AG10803 (cell line): ENCODE measurements around the gene SYNDIG1.
A peak's percentile ranks its signal among the peaks of the same experiment; 100 is the strongest.

Experiments
- DNase-seq: peaks from one replicate; pipeline ENCODE4 v3.0.0; 2010; ENCODE audit warnings: low read depth
- H3K4me3 ChIP-seq: 2 replicates; pipeline ENCODE4 v1.5.1; 2011; ENCODE audit warnings: mild to moderate bottlenecking, low read length, control low read depth
- TF ChIP-seq, protein P1 (sequence below): conservative IDR thresholded peaks from 2 replicates; pipeline ENCODE4 v1.5.1; 2011; ENCODE audit warnings: mild to moderate bottlenecking, low read length, control low read depth, inconsistent platforms

The SYNDIG1 gene

DNA sequence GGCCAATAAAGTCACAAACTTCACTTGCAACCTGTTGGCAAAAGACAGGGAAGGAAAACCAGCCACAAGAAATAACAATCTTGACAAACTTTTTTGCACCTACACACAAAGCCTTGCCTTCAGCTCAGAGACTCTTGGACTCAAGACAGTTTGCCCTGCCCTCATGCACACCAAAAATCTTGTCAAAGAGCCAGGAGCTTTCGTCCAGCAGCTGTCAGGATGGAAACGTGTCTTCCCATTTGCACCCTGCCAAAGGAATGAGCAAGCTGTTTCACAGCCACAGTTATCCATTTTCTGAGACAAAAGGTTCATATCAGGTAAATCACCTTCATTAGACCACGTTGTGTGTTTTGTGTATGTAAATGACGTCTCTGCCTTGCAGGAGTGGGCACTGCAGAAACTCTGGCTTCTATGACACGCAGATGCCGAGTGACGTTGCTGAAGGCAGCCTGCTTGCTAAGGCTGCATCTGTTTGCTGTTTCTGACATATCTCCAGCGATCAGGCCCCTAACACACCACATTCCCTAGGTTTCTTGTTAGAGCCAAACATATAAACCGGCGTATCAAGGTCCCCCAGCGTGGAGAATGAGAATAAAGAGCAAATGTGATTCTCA, 193.4 kb downstream of the SYNDIG1 start:
- no peak overlapping the region for H3K4me3 ChIP-seq
- DNase-seq = peak; percentile 60
- TF ChIP-seq, protein P1, sequence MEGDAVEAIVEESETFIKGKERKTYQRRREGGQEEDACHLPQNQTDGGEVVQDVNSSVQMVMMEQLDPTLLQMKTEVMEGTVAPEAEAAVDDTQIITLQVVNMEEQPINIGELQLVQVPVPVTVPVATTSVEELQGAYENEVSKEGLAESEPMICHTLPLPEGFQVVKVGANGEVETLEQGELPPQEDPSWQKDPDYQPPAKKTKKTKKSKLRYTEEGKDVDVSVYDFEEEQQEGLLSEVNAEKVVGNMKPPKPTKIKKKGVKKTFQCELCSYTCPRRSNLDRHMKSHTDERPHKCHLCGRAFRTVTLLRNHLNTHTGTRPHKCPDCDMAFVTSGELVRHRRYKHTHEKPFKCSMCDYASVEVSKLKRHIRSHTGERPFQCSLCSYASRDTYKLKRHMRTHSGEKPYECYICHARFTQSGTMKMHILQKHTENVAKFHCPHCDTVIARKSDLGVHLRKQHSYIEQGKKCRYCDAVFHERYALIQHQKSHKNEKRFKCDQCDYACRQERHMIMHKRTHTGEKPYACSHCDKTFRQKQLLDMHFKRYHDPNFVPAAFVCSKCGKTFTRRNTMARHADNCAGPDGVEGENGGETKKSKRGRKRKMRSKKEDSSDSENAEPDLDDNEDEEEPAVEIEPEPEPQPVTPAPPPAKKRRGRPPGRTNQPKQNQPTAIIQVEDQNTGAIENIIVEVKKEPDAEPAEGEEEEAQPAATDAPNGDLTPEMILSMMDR = no peak

DNA sequence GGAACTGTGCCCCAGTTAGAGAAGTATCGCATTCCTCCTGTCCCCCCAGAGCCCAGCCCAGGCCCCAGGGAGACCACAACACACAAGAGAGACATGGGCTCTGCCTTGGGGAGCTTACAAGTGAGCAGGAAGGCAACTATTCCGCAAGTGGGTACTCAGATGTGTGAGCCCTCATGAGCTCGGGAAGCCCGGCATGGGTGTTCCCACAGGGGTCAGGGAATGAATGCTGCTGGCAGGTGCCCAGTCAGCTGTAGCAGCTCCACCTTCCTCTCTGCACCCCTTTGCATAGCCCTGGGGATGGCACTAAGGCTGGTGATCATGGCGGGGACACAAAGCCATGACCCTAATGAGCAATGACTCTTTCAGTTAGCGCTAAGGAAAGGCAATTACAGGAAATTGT, 194.1 kb downstream of the SYNDIG1 start:
- H3K4me3 ChIP-seq = no peak overlapping the region
- DNase-seq = no peak
- TF ChIP-seq, protein P1 = no peak

DNA sequence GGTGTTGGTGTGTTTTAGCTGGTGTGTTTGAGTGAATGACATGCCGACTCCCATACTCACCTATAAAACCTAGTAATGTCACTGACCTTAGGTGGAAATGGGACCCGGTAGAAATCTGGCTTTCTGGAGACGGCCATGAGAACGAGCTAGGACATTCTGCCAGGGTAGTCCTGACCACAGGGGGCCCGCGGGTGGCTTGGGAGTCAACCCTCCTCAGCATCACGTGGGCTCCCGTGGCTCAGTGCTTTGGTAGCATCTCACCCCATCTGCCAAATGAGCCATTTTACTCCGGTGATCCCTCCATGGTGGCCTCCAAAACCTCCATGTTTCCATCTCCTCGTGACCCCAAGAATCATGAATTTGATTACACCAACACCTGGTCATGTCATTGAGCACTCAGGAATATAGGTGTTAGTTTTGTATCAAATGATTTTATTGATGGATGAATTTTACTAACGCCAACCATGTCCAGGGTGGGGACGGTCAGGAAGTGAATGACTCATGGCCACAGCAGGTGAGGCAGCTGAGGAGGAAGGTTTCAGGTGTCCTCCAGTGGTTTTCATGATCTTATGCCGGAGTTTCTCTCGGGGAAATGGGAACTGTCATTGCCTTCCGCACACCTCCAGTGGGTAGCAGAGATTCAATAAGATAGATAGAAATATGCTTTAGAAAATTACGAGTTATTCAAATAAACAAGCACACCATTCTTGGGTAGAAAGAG, 195.0 kb downstream of the SYNDIG1 start:
- DNase-seq = no peak
- TF ChIP-seq, protein P1 = no peak
- no peak overlapping the region for H3K4me3 ChIP-seq

DNA sequence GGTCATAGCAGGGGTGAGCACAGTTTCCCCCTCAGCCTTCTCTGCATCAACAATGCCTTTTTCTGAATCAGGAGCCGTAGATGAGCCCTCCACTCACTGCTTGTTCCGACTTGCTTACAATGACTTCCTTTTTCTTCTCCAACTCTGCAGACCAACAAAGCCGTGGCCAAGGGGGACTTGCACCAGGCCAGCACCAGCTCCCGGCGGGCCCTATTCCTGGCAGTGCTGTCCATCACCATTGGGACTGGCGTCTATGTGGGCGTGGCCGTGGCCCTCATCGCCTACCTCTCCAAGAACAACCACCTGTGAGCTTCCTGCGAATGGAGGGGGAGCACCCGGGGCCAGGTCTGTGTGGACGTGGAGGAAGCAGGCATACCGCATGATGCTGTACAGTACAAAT, 195.8 kb downstream of the SYNDIG1 start:
- no peak for DNase-seq
- TF ChIP-seq, protein P1 = no peak
- no peak overlapping the region for H3K4me3 ChIP-seq

DNA sequence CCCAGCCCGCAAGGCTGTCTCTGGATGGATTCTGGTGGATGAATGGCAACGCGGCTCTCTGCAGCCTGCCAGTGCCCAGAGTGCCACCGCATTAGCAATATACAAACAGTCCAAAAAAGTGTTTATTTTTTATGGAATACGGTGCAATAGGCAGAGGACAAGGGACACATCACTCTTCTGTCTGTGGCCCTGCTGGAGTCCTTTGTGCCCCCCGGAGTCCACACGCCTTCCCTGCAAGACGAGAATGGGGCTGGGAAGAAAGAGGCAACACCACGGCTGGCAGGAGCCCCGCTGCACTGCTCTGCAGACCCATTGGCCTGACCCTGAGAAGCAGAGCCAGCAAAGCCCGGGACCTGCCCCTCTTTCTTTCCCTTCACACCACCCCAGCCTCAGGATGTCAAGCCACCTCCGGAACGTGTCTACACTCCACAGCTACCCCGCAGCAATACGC, 196.3 kb downstream of the SYNDIG1 start:
- no peak overlapping the region for H3K4me3 ChIP-seq
- TF ChIP-seq, protein P1 = no peak
- DNase-seq = no peak

DNA sequence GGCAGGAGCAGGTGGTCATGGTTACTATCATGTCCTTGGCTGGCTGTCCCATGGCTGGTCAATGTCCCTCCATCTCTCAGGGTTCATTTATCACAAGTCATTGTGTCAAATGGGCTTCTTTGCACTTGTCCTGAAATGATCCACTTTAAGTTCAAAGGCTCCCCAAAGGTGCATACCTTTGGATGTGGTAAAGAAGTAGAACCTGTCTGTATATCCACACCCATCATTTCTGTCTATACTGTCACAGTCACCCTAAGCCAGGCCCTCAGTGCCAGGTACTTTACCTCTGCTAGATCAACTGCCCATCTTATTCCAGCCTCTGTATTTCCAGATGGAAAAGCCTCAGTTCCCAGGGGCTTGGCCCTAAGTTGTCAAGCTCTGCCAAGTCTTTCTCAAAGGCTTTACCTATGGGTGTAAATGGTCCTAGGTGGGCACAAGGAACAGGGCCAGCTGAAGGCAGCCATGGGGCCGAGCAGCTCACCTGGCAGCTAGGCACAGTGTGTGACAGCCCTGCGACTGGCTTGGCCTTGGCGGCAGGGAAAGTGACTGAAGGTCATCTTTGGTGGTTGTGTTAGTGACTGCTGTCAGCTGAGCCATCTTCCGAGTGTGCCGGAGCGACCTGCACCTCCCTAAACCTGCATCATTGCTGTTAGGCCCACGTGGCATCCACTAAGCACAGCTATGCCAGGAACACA, 198.4 kb downstream of the SYNDIG1 start:
- no peak for DNase-seq
- no peak overlapping the region for H3K4me3 ChIP-seq
- TF ChIP-seq, protein P1 = no peak
